Inflammatory macrophage treated with lipopolysaccharide for 4 hours (primary cell): Measurements from ENCODE around the gene G3BP1.
"Not testable (repeated sequence)": the region's sequence is repeated elsewhere in the genome, so short reads cannot be mapped to it uniquely, and the experiment has no call there.

Experiments used
- DNase-seq: peaks from one replicate; pipeline ENCODE4 v3.0.0-alpha.2; 2020

Gene G3BP1

DNA sequence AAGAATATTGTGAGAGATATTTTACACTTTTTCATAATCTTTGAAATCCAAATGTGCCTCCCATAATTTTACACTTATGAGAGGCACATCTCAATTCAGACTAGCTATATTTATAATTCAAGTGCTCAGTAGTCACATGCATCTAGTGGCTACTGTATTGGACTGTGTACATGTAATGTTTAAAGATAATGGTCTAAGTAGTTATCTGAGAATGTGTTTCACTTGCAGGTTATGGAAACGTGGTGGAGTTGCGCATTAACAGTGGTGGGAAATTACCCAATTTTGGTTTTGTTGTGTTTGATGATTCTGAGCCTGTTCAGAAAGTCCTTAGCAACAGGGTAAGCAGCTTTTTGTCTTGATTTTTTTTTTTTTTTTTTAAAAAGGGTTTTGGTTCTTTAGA lies 28.8 kb downstream of the G3BP1 start:
- DNase-seq = peak; percentile 9

DNA sequence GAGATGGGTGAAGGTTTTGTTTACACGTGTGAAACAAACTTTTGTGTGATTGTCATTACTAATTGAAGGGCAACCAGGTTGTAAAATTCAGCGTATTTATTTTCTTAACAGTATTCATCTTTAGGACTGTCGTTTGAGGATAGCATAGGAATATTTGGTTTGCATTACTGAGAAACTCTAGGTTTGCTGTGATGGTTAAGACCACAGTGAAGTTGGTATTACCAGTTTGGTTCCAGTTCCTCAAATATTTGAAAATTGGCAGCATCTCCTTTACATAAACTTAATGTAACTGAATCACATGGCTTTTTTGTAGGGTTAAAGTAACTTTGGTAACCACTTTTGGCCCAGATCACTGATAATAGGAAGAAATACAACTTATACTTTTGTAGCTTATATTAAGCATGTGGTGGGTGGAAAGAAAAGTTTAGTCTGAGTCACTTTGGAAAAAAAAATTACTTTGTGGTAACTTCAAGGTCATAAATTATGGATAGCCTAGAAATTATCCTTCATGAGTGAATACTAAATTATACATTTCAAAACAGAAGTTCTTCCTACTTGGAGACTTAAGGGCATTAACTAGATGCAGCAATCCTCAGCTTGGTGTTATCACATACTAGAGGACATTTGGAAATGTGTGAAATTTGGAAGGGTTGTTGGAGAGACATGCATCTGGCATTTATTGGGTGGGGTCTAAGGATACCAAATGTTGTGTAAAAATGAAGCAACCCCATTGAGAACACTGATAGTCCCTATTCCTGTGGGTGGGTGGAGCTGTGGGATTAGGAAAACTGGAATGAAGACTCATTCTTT lies 33.9 kb downstream of the G3BP1 start:
- peak; percentile 53 for DNase-seq

DNA sequence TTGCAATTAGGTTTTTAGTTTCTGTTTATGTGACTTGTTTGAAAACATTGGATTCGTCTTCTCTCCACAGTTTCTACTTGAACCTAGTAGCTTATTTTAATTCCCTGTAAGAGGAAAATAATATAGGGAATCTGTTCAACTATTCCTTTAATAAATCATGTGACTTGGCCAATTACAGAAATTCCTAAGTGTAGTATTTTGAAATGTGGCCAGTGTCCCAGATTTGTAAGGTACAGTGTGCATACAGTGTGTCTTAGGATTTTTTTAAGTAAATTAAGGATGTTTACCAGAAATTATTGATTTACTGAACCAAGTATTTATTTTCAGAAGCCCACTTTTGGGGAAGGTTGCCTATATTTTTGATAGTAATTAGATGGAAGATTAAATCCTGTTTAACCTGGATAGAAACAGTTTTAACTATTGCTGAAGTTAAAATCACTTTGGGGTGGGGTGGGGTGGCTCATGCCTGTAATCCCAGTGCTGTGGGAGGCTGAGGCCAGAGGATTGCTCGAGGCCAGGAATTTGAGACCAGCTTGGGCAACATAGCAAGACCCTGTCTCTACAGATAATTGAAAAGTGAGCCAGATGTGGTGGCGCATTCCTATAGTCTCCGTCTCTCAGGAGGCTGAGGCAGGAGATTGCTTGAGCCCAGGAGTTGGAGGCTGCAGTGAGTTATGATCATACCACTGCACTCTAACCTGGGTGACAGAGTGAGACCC lies 36.9 kb downstream of the G3BP1 start:
- no peak for DNase-seq

GRCh38 chr5:151810449-151810848 lies 38.7 kb downstream of the G3BP1 start:
- DNase-seq = no peak

DNA sequence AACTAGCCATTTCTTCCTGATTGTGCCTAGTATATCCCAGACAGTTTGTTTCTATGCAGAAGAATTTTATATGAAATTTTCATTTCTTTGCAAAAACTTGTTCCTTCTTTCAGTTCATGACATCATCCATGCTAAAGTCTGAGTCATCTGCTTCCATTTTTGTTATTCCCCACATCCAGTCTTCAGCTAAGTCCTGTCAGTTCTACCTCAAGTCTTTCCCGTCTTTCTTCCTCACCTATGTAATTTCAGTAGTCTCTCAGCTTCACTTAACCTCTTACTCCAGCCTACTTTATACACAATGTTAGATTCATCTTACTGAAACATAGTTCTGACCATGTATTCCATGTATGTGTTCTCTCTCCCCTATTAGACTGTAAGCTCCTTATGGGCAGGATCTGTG lies 39.1 kb downstream of the G3BP1 start:
- peak; percentile 36 for DNase-seq

DNA sequence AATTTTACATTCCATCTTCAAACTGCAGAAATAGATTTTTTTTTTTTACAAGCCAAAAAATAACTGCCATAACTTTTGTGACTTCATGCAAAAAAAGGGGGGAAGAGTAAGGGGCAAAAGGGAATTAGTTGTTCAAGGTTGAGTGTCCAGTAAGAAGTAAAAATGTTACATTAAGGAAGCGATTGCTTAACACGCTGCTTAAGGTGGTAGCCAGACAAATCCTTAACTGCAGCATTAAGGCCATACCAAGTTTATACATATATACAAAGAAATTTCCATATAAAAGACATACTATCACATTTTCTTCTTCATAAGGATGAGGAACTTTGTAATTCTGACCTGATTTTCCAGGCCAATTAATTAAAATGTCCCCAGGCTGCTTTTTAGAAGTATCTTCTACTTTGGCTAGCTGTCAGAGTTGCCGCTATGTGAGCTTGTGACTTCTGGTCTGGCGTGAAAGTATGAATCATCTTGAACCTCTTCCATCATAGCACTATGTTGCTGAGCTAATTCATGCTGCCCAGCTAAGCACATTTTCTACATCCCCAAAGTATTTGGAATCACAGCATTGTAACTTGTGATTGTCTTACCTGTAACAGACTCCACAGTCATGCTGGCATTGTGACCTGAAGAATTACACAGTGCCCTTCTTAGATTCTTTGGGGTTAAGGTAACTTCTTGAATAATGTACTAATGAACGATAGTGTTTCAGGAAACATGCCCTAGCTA lies 40.0 kb downstream of the G3BP1 start:
- no peak for DNase-seq

GRCh38 chr5:151812757-151813309 lies 41.1 kb downstream of the G3BP1 start:
- DNase-seq = no peak

DNA sequence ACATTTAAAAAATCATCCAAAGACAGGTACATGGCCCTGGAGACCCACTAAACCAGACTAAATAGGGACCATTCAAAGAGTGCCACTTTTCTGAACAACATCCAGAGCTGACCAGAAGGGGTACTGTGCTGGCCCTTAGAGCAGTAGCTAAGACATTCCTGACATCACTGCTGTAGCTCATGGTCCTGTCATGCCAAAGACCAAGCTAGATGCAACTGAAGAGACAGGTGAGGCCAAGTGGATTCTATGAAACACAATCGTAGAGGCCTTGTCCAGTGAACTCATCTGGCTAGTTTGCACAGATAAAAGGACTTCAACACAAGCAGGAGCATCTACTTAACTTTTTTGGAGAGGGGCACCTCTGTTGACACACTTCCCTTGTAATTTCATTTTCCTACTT lies 43.3 kb downstream of the G3BP1 start:
- DNase-seq = no peak

- DNase-seq = no peak
Observed at GRCh38 chr5:151819830-151820229, 48.1 kb downstream of the G3BP1 start.

DNA sequence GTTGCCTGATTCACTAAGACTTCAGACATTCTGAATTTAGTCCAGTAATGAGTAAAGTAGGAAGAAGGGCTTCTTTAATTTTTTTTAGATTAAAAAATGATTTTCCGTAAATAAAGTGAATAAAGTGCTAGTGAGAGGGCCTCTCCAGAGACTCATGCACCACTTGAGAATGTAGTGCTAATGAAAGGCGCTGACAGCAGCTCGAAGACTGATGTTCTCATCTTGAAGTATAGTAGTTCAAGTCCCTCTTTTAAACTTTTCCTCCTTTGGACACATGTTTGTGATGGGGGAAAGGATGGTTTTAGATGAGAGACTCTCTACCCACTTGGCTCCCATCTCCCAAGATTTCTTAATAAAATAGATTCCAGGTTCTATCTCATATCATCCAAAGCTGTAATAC lies 48.5 kb downstream of the G3BP1 start:
- DNase-seq = no peak

- DNase-seq = no peak
Observed at GRCh38 chr5:151820903-151821302, 49.1 kb downstream of the G3BP1 start.

GRCh38 chr5:151822141-151822540 lies 50.4 kb downstream of the G3BP1 start:
- no peak for DNase-seq

GRCh38 chr5:151825445-151825844 lies 53.7 kb downstream of the G3BP1 start:
- DNase-seq = peak; percentile 49

DNA sequence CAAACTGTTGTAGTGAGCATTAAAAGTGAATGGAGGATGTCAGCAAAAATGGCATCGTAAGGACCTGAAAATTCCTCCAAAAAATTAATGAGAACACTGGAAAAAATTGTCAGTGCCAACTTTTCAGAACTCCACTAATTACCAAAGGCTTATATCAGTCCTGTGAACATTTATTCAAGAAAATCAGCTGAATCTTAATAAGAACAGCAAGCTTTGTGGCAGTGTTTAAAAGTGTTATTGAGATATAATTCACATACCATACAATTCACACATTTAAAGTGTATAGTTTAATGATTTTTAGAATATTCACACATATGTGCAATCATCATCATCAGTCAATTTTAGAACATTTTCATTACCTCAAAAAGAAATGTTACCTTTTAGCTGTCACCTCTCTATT lies 57.6 kb downstream of the G3BP1 start:
- no peak for DNase-seq

GRCh38 chr5:151832843-151833242 lies 61.1 kb downstream of the G3BP1 start:
- not testable (repeated sequence) for DNase-seq

- no peak for DNase-seq
Observed at GRCh38 chr5:151846765-151847164, 75.0 kb downstream of the G3BP1 start.

- DNase-seq = no peak
Observed at GRCh38 chr5:151847871-151848270, 76.1 kb downstream of the G3BP1 start.

- DNase-seq = no peak
Observed at GRCh38 chr5:151855701-151856100, 83.9 kb downstream of the G3BP1 start.

GRCh38 chr5:151856861-151857260 lies 85.1 kb downstream of the G3BP1 start:
- DNase-seq = no peak

DNA sequence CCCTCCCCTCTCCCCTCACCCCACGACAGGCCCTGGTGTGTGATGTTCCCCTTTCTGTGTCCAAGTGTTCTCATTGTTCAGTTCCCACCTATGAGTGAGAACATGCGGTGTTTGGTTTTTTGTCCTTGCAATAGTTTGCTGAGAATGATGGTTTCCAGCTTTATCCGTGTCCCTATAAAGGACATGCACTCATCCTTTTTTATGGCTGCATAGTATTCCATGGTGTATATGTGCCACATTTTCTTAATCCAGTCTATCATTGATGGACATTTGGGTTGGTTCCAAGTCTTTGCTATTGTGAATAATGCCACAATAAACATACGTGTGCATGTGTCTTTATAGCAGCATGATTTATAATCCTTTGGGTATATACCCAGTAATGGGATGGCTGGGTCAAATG lies 89.1 kb downstream of the G3BP1 start:
- DNase-seq = not testable (repeated sequence)
